Measurements from ENCODE around the gene NPFF. TPM values are rescaled to one million over a fixed set of nuclear protein-coding genes. Genes with fewer than 3 reads are reported as not detected.
A peak's percentile ranks its signal among the peaks of the same experiment; 100 is the strongest.
"Not testable (repeated sequence)": the region's sequence is repeated elsewhere in the genome, so short reads cannot be mapped to it uniquely, and the experiment has no call there.

Gene NPFF
- total and polyA plus RNA-seq, 8 donors, result 0.65 to 1.1 (median 0.94) TPM; not detected in 3

- DNase-seq, result no peak
- ATAC-seq, result no peak
- Histone ChIP-seq H3K27me3 (no peaks in the 10 kb centered on the region), H3K4me1 (peaks cover 0 to 20% of the 10 kb centered on the region in 2 donors), H3K4me3 (no peak overlapping the region), H3K27ac (peak overlapping the region in 1 of 2 donors; percentile 33), H3K36me3 (peaks cover 0 to 90% of the 10 kb centered on the region in 2 donors), H3K9me3 (no peaks in the 10 kb centered on the region)
- TF ChIP-seq, protein P1, sequence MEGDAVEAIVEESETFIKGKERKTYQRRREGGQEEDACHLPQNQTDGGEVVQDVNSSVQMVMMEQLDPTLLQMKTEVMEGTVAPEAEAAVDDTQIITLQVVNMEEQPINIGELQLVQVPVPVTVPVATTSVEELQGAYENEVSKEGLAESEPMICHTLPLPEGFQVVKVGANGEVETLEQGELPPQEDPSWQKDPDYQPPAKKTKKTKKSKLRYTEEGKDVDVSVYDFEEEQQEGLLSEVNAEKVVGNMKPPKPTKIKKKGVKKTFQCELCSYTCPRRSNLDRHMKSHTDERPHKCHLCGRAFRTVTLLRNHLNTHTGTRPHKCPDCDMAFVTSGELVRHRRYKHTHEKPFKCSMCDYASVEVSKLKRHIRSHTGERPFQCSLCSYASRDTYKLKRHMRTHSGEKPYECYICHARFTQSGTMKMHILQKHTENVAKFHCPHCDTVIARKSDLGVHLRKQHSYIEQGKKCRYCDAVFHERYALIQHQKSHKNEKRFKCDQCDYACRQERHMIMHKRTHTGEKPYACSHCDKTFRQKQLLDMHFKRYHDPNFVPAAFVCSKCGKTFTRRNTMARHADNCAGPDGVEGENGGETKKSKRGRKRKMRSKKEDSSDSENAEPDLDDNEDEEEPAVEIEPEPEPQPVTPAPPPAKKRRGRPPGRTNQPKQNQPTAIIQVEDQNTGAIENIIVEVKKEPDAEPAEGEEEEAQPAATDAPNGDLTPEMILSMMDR (IDR thresholded peaks at IDR 0.05), result no peak
- intact Hi-C loops (cut with DNase I), result no loop called here
These were observed 23.3 kb downstream of the NPFF start for GRCh38 chr12:53483979-53484377.

DNA sequence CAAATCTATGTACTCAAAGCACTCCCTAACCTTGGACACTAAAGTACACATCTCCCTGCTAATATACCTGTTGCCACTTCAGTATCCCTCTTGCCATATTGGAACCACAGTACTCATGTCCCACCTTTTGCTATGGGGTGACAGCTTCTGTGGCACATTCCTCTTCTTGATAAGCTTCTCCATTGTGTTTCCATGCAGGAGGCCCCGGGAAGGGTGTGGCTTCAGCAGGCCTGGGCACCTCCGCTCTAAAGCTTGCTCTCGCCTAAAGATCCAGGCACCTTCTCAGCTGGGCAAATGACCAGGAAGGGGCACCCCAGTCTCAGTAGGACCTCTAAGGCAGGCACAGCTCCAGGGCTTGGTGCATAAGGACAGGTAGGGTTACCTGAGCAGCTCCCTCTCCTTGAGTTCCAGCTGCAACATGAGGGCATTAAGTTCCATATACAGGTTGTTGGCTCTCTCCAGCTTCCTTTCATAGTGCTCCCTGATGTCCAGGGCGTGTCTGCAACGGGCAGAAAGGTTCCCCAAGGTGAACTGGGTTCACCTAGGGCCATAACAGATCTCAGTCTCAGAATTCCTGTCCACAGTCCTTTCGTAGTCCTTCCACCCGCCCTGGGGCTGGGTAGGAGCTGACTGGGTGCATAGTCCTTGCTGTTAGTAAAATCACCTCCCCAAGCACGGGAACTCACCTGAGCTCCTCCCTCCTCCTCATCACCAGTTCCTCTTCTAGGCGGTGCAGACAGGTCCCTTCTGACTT, 23.9 kb downstream of the NPFF start:
- peaks cover 0 to 95% of the 10 kb centered on the region in 2 donors for H3K36me3 ChIP-seq
- H3K4me1 ChIP-seq, result peaks cover 0 to 23% of the 10 kb centered on the region in 2 donors
- intact Hi-C loops (cut with DNase I), result no loop called here
- DNase-seq (no peak), ATAC-seq (no peak)
- H3K9me3 ChIP-seq, result no peaks in the 10 kb centered on the region
- peak overlapping the region in 1 of 2 donors; percentile 33 for H3K27ac ChIP-seq
- no peak overlapping the region for H3K4me3 ChIP-seq
- TF ChIP-seq, protein P1 (IDR thresholded peaks at IDR 0.05), result no peak
- H3K27me3 ChIP-seq, result no peaks in the 10 kb centered on the region

- ATAC-seq (no peak), DNase-seq (no peak)
- Histone ChIP-seq H3K27me3 (no peaks in the 10 kb centered on the region), H3K27ac (no peak overlapping the region), H3K4me3 (no peak overlapping the region), H3K4me1 (peaks cover 0 to 28% of the 10 kb centered on the region in 2 donors), H3K36me3 (peaks cover 0 to 100% of the 10 kb centered on the region in 2 donors), H3K9me3 (no peaks in the 10 kb centered on the region)
- TF ChIP-seq, protein P1 (IDR thresholded peaks at IDR 0.05), result no peak
- intact Hi-C loops (cut with DNase I), result no loop called here
These were observed 24.6 kb downstream of the NPFF start for GRCh38 chr12:53482626-53483168.

- ATAC-seq (no peak), DNase-seq (no peak)
- Histone ChIP-seq H3K27me3 (no peaks in the 10 kb centered on the region), H3K4me3 (no peak overlapping the region), H3K27ac (no peak overlapping the region), H3K9me3 (no peaks in the 10 kb centered on the region), H3K4me1 (peaks cover 0 to 25% of the 10 kb centered on the region in 2 donors), H3K36me3 (peaks cover 0 to 100% of the 10 kb centered on the region in 2 donors)
- TF ChIP-seq, protein P1 (IDR thresholded peaks at IDR 0.05), result no peak
- intact Hi-C loops (cut with DNase I), result no loop called here
These were observed 25.2 kb downstream of the NPFF start for GRCh38 chr12:53481939-53482586.

- DNase-seq; intact Hi-C loops (cut with DNase I); H3K4me3 ChIP-seq; H3K9me3 ChIP-seq; H3K27ac ChIP-seq; ATAC-seq; H3K27me3 ChIP-seq: not testable (repeated sequence)
- H3K36me3 ChIP-seq, result peaks cover 0 to 100% of the 10 kb centered on the region in 2 donors
- H3K4me1 ChIP-seq, result peaks cover 0 to 28% of the 10 kb centered on the region in 2 donors
These were observed 25.8 kb downstream of the NPFF start for GRCh38 chr12:53481458-53481857.
